ENCODE data around the gene KRTAP9-4. TPM values are rescaled to one million over a fixed set of nuclear protein-coding genes. Genes with fewer than 3 reads are reported as not detected.
"Not testable (repeated sequence)": the region's sequence is repeated elsewhere in the genome, so short reads cannot be mapped to it uniquely, and the experiment has no call there.

The KRTAP9-4 gene
- total RNA-seq, 1 donor from 2014 or later: not detected

- Mint-ChIP-seq H3K36me3 (ENCODE audit: low read depth, unreplicated experiment) (no peaks in the 10 kb centered on the region), H3K27me3 (ENCODE audit: unreplicated experiment) (no peaks in the 10 kb centered on the region), H3K9me3 (ENCODE audit: unreplicated experiment) (no peaks in the 10 kb centered on the region), H3K4me3 (ENCODE audit: unreplicated experiment) (no peak overlapping the region), H3K4me1 (ENCODE audit: unreplicated experiment) (no peaks in the 10 kb centered on the region), H3K27ac (ENCODE audit: unreplicated experiment) (no peak overlapping the region)
- TF ChIP-seq CTCF (IDR thresholded peaks at IDR 0.05; ENCODE audit: unreplicated experiment): no peak
- DNase-seq (ENCODE audit: low spot score): no peak
Observed at GRCh38 chr17:41271858-41272257, 22.4 kb downstream of the KRTAP9-4 start.

GRCh38 chr17:41275648-41276190 lies 26.2 kb downstream of the KRTAP9-4 start, which contains the start of gene KRTAP9-7:
Gene KRTAP9-7 (plus strand): TSS chr17:41275698. CDS start chr17:41275698, 0 bp downstream.
- DNase-seq (ENCODE audit: low spot score); H3K27me3 Mint-ChIP-seq (ENCODE audit: unreplicated experiment); H3K9me3 Mint-ChIP-seq (ENCODE audit: unreplicated experiment); H3K27ac Mint-ChIP-seq (ENCODE audit: unreplicated experiment); H3K36me3 Mint-ChIP-seq (ENCODE audit: low read depth, unreplicated experiment); H3K4me3 Mint-ChIP-seq (ENCODE audit: unreplicated experiment); H3K4me1 Mint-ChIP-seq (ENCODE audit: unreplicated experiment): not testable (repeated sequence)

GRCh38 chr17:41278176-41278955 lies 28.9 kb downstream of the KRTAP9-4 start:
- H3K36me3 Mint-ChIP-seq (ENCODE audit: low read depth, unreplicated experiment): no peaks in the 10 kb centered on the region
- no peak overlapping the region for H3K4me3 Mint-ChIP-seq (ENCODE audit: unreplicated experiment)
- no peak for TF ChIP-seq CTCF (IDR thresholded peaks at IDR 0.05; ENCODE audit: unreplicated experiment)
- no peak overlapping the region for H3K27ac Mint-ChIP-seq (ENCODE audit: unreplicated experiment)
- H3K9me3 Mint-ChIP-seq (ENCODE audit: unreplicated experiment): no peaks in the 10 kb centered on the region
- no peaks in the 10 kb centered on the region for H3K27me3 Mint-ChIP-seq (ENCODE audit: unreplicated experiment)
- DNase-seq (ENCODE audit: low spot score): no peak
- H3K4me1 Mint-ChIP-seq (ENCODE audit: unreplicated experiment): no peaks in the 10 kb centered on the region

GRCh38 chr17:41284043-41284442 lies 34.6 kb downstream of the KRTAP9-4 start:
- H3K36me3 Mint-ChIP-seq (ENCODE audit: low read depth, unreplicated experiment): no peaks in the 10 kb centered on the region
- no peak overlapping the region for H3K4me3 Mint-ChIP-seq (ENCODE audit: unreplicated experiment)
- no peak overlapping the region for H3K27ac Mint-ChIP-seq (ENCODE audit: unreplicated experiment)
- no peaks in the 10 kb centered on the region for H3K27me3 Mint-ChIP-seq (ENCODE audit: unreplicated experiment)
- H3K9me3 Mint-ChIP-seq (ENCODE audit: unreplicated experiment): no peaks in the 10 kb centered on the region
- no peak for TF ChIP-seq CTCF (IDR thresholded peaks at IDR 0.05; ENCODE audit: unreplicated experiment)
- H3K4me1 Mint-ChIP-seq (ENCODE audit: unreplicated experiment): no peaks in the 10 kb centered on the region
- no peak for DNase-seq (ENCODE audit: low spot score)

GRCh38 chr17:41284546-41284945 lies 35.1 kb downstream of the KRTAP9-4 start:
- Mint-ChIP-seq H3K36me3 (ENCODE audit: low read depth, unreplicated experiment) (no peaks in the 10 kb centered on the region), H3K4me1 (ENCODE audit: unreplicated experiment) (no peaks in the 10 kb centered on the region), H3K4me3 (ENCODE audit: unreplicated experiment) (no peak overlapping the region), H3K9me3 (ENCODE audit: unreplicated experiment) (no peaks in the 10 kb centered on the region), H3K27me3 (ENCODE audit: unreplicated experiment) (no peaks in the 10 kb centered on the region), H3K27ac (ENCODE audit: unreplicated experiment) (no peak overlapping the region)
- no peak for TF ChIP-seq CTCF (IDR thresholded peaks at IDR 0.05; ENCODE audit: unreplicated experiment)
- DNase-seq (ENCODE audit: low spot score): no peak

Measured in endothelial cell (in vitro differentiated cells).